22Rv1 (cell line): Measurements from ENCODE around the gene TMEM238L.

Source experiments
- CTCF ChIP-seq: fragments of 450-650 bp; IDR thresholded peaks from 2 replicates; pipeline ENCODE4 v1.5.1; 2017; ENCODE audit warnings: mild to moderate bottlenecking
- ZFX ChIP-seq: fragments of 450-650 bp; IDR thresholded peaks from 2 replicates; pipeline ENCODE4 v1.6.1; 2017; ENCODE audit warnings: antibody characterized with exemption, borderline replicate concordance

GRCh38 chr17:10758062-10758461 lies 45.8 kb downstream of the TMEM238L start:
- TF ChIP-seq CTCF (no peak), ZFX (no peak)
